ENCODE results near the gene GNB3. TPM values are rescaled to one million over a fixed set of nuclear protein-coding genes. Genes with fewer than 3 reads are reported as not detected.

Gene GNB3
- total RNA-seq, 1 donor from 2014 or later, result 16.6 TPM

DNA sequence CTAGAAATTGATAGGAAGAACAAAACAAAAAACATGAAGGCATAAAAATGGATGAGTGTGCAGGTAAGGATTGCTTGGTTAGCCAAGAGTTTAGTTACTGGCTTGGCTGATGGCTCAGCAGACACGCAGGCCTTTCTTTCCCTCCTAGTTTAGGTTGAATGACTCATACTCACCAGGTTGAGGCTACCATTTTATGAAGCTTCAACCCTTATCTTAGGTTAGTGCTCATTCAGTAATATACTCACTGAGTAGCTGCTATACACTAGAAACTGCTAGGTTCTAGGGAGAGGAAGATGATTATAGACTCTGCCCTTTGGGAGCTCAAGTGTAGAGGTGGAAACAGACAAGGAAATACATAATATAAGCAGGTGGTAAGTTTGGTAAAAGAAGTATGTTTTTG lies 6.5 kb upstream of the GNB3 start:
- peaks cover 6% of the 10 kb centered on the region for H3K4me1 ChIP-seq (ENCODE audit: insufficient read depth, low read length)
- peaks cover 16% of the 10 kb centered on the region for H3K79me2 ChIP-seq (ENCODE audit: insufficient read depth, low read length)
- no peaks in the 10 kb centered on the region for H3K27me3 Mint-ChIP-seq (ENCODE audit: low read depth, unreplicated experiment)
- H3K4me2 ChIP-seq (ENCODE audit: low read length), result no peak overlapping the region
- peaks cover 27% of the 10 kb centered on the region for H4K20me1 ChIP-seq (ENCODE audit: insufficient read depth, low read length)
- no peak overlapping the region for H3K4me3 Mint-ChIP-seq (ENCODE audit: unreplicated experiment)
- FAIRE-seq (no peak), DNase-seq (ENCODE audit: low read depth) (no peak)
- no peak overlapping the region for H3K27ac Mint-ChIP-seq (ENCODE audit: unreplicated experiment)
- H3K27me3 ChIP-seq (ENCODE audit: insufficient read depth, low read length), result no peaks in the 10 kb centered on the region
- H3K36me3 ChIP-seq (ENCODE audit: insufficient read depth, low read length), result peaks cover 35% of the 10 kb centered on the region
- H2AFZ ChIP-seq (ENCODE audit: low read depth, low read length), result no peak overlapping the region
- H3K9ac ChIP-seq (ENCODE audit: low read length), result no peak overlapping the region
- H3K4me1 Mint-ChIP-seq (ENCODE audit: low read depth, unreplicated experiment), result no peaks in the 10 kb centered on the region
- H3K9me3 ChIP-seq (ENCODE audit: insufficient read depth, low read depth, low read length), result no peaks in the 10 kb centered on the region
- no peaks in the 10 kb centered on the region for H3K9me3 Mint-ChIP-seq (ENCODE audit: unreplicated experiment)
- H3K36me3 Mint-ChIP-seq (ENCODE audit: low read depth, unreplicated experiment), result peaks cover 10% of the 10 kb centered on the region
- no peak overlapping the region for H3K4me3 ChIP-seq (ENCODE audit: insufficient read depth, low read depth, low read length)
- TF ChIP-seq EZH2 (IDR thresholded peaks at IDR 0.05; ENCODE audit: insufficient read depth, low read length) (no peak), CTCF (IDR thresholded peaks at IDR 0.05; ENCODE audit: insufficient read depth, low read depth, low read length) (no peak)
- no peak overlapping the region for H3K27ac ChIP-seq (ENCODE audit: low read depth, low read length)

GRCh38 chr12:6834873-6835272 lies 5.9 kb upstream of the GNB3 start:
- H3K36me3 Mint-ChIP-seq (ENCODE audit: low read depth, unreplicated experiment), result peaks cover 10% of the 10 kb centered on the region
- peaks cover 27% of the 10 kb centered on the region for H4K20me1 ChIP-seq (ENCODE audit: insufficient read depth, low read length)
- H3K79me2 ChIP-seq (ENCODE audit: insufficient read depth, low read length), result peaks cover 10% of the 10 kb centered on the region
- no peak for TF ChIP-seq EZH2 (IDR thresholded peaks at IDR 0.05; ENCODE audit: insufficient read depth, low read length)
- TF ChIP-seq CTCF (IDR thresholded peaks at IDR 0.05; ENCODE audit: insufficient read depth, low read depth, low read length), result no peak
- no peaks in the 10 kb centered on the region for H3K9me3 ChIP-seq (ENCODE audit: insufficient read depth, low read depth, low read length)
- DNase-seq (ENCODE audit: low read depth), result no peak
- no peak overlapping the region for H3K27ac ChIP-seq (ENCODE audit: low read depth, low read length)
- H3K4me3 Mint-ChIP-seq (ENCODE audit: unreplicated experiment), result no peak overlapping the region
- no peaks in the 10 kb centered on the region for H3K27me3 Mint-ChIP-seq (ENCODE audit: low read depth, unreplicated experiment)
- no peak for FAIRE-seq
- no peak overlapping the region for H3K4me2 ChIP-seq (ENCODE audit: low read length)
- peaks cover 37% of the 10 kb centered on the region for H3K36me3 ChIP-seq (ENCODE audit: insufficient read depth, low read length)
- no peaks in the 10 kb centered on the region for H3K9me3 Mint-ChIP-seq (ENCODE audit: unreplicated experiment)
- no peak overlapping the region for H3K9ac ChIP-seq (ENCODE audit: low read length)
- H3K4me1 ChIP-seq (ENCODE audit: insufficient read depth, low read length), result peaks cover 4% of the 10 kb centered on the region
- H3K4me3 ChIP-seq (ENCODE audit: insufficient read depth, low read depth, low read length), result no peak overlapping the region
- no peaks in the 10 kb centered on the region for H3K27me3 ChIP-seq (ENCODE audit: insufficient read depth, low read length)
- no peak overlapping the region for H3K27ac Mint-ChIP-seq (ENCODE audit: unreplicated experiment)
- no peak overlapping the region for H2AFZ ChIP-seq (ENCODE audit: low read depth, low read length)
- no peaks in the 10 kb centered on the region for H3K4me1 Mint-ChIP-seq (ENCODE audit: low read depth, unreplicated experiment)

- no peak for DNase-seq (ENCODE audit: low read depth)
- Histone ChIP-seq H3K9ac (ENCODE audit: low read length) (no peak overlapping the region), H3K36me3 (ENCODE audit: insufficient read depth, low read length) (peaks cover 35% of the 10 kb centered on the region), H3K79me2 (ENCODE audit: insufficient read depth, low read length) (no peaks in the 10 kb centered on the region), H3K9me3 (ENCODE audit: insufficient read depth, low read depth, low read length) (no peaks in the 10 kb centered on the region), H3K4me1 (ENCODE audit: insufficient read depth, low read length) (no peaks in the 10 kb centered on the region), H3K4me3 (ENCODE audit: insufficient read depth, low read depth, low read length) (no peak overlapping the region), H4K20me1 (ENCODE audit: insufficient read depth, low read length) (peaks cover 24% of the 10 kb centered on the region), H2AFZ (ENCODE audit: low read depth, low read length) (no peak overlapping the region), H3K4me2 (ENCODE audit: low read length) (no peak overlapping the region), H3K27ac (ENCODE audit: low read depth, low read length) (no peak overlapping the region), H3K27me3 (ENCODE audit: insufficient read depth, low read length) (no peaks in the 10 kb centered on the region)
- Mint-ChIP-seq H3K9me3 (ENCODE audit: unreplicated experiment) (no peaks in the 10 kb centered on the region), H3K27ac (ENCODE audit: unreplicated experiment) (no peak overlapping the region), H3K27me3 (ENCODE audit: low read depth, unreplicated experiment) (no peaks in the 10 kb centered on the region), H3K4me1 (ENCODE audit: low read depth, unreplicated experiment) (no peaks in the 10 kb centered on the region), H3K4me3 (ENCODE audit: unreplicated experiment) (no peak overlapping the region), H3K36me3 (ENCODE audit: low read depth, unreplicated experiment) (peaks cover 7% of the 10 kb centered on the region)
- FAIRE-seq, result no peak
- TF ChIP-seq EZH2 (IDR thresholded peaks at IDR 0.05; ENCODE audit: insufficient read depth, low read length) (no peak), CTCF (IDR thresholded peaks at IDR 0.05; ENCODE audit: insufficient read depth, low read depth, low read length) (no peak)
These were observed 3.9 kb upstream of the GNB3 start for GRCh38 chr12:6836851-6837250.

Measured in astrocyte (in vitro differentiated cells and primary cell).